HCT116 (cell line): ENCODE results near the gene USP32. TPM values are rescaled to one million over a fixed set of nuclear protein-coding genes. Genes with fewer than 3 reads are reported as not detected.

Experiments
- ATAC-seq: fragments of 200-7000 bp; cut with Tn5 transposase; 2 replicates; pipeline ENCODE4 v1.9.1; 2020; ENCODE audit warnings: mild to moderate bottlenecking, moderate library complexity
- BruUV-seq: library from RNA; stranded (reverse); fragments of 400-500 nt; replicated peaks from 2 replicates; lab custom pipeline; 2021; lab: Mats Ljungman, UMichigan
- CTCF ChIA-PET: fragments of 300-600 bp; sonication (Branson Sonifier 250); formaldehyde crosslinking; loops from one replicate; lab custom pipeline; 2021; ENCODE audit warnings: antibody characterized with exemption; lab: Charles Lee
- POLR2A ChIA-PET: fragments of 300-600, 350-600 bp; sonication (Branson Sonifier 250); formaldehyde crosslinking; loops from one replicate; lab custom pipeline; 2021; ENCODE audit warnings: antibody characterized with exemption; lab: Charles Lee
- RAD21 ChIA-PET, 2 experiments: fragments of 300-600 bp; sonication (Branson Sonifier 250); formaldehyde crosslinking; loops; one replicate each; lab custom pipeline; 2023; ENCODE audit warnings: low total read pairs in 2 of 2; ENCODE audit not compliant: uncharacterized antibody in 2 of 2, unreplicated experiment in 2 of 2, low non-redundant PET in 1 of 2; lab: Charles Lee
- DNase-seq: peaks from one replicate; pipeline ENCODE4 v3.0.0-alpha.2; 2010; ENCODE audit warnings: low read depth, low spot score
- H2AFZ ChIP-seq: fragments of 200-600 bp; shearing (Covaris generic), sonication (generic); 2 replicates; pipeline ENCODE4 v1.6.1; 2017; ENCODE audit warnings: low read depth, mixed run types, mixed read lengths, antibody characterized with exemption, low read length; ENCODE audit not compliant: poor library complexity, severe bottlenecking
- H3K27ac ChIP-seq: 2 replicates; pipeline ENCODE4 v1.5.1; 2012; ENCODE audit warnings: low read depth, low read length
- H3K27me3 ChIP-seq: fragments of 200-600 bp; sonication (generic); 2 replicates; pipeline ENCODE4 v1.6.1; 2016; ENCODE audit warnings: mixed run types, low read length, mixed read lengths; ENCODE audit not compliant: insufficient read depth
- H3K36me3 ChIP-seq, 2 experiments: fragments of 200-500 bp in 1 of 2; fragments of 200-600 bp in 1 of 2; sonication (Bioruptor generic) in 1 of 2; sonication (generic) in 1 of 2; 2 replicates each; pipeline versions ENCODE4 v1.5.1 to v1.6.1; 2014 to 2016; ENCODE audit warnings: low read length in 2 of 2, inconsistent platforms in 1 of 2, mixed read lengths in 1 of 2, mixed run types in 1 of 2; ENCODE audit not compliant: insufficient read depth in 2 of 2, control insufficient read depth in 1 of 2
- H3K4me1 ChIP-seq, 2 experiments: fragments of 200-600 bp in 1 of 2; sonication (generic) in 1 of 2; 2 replicates each; pipeline versions ENCODE4 v1.5.1 to v1.6.1; 2012 to 2017; ENCODE audit warnings: low read length in 2 of 2, inconsistent platforms in 1 of 2, mild to moderate bottlenecking in 1 of 2, mixed read lengths in 1 of 2, mixed run types in 1 of 2, moderate library complexity in 1 of 2; ENCODE audit not compliant: insufficient read depth in 2 of 2, control insufficient read depth in 1 of 2
- H3K4me2 ChIP-seq: fragments of 200-600 bp; sonication (generic); 2 replicates; pipeline ENCODE4 v1.6.1; 2017; ENCODE audit warnings: mixed run types, low read length, mixed read lengths
- H3K4me3 ChIP-seq, 2 experiments: fragments of 200-600 bp in 1 of 2; sonication (generic) in 1 of 2; replicated peaks in 1 of 2; 2 replicates each; pipeline ENCODE4 v1.5.1; 2011 to 2016; ENCODE audit warnings: low read length in 2 of 2, control low read depth in 1 of 2, low read depth in 1 of 2, mild to moderate bottlenecking in 1 of 2, mixed read lengths in 1 of 2, mixed run types in 1 of 2
- H3K79me2 ChIP-seq: fragments of 200-600 bp; sonication (generic); 2 replicates; pipeline ENCODE4 v1.6.1; 2017; ENCODE audit warnings: mild to moderate bottlenecking, mixed run types, low read length, moderate library complexity, mixed read lengths; ENCODE audit not compliant: insufficient read depth
- H3K9ac ChIP-seq: fragments of 200-600 bp; sonication (generic); 2 replicates; pipeline ENCODE4 v1.6.1; 2016; ENCODE audit warnings: low read length, mixed read lengths
- H3K9me2 ChIP-seq: fragments of 200-600 bp; sonication (generic), shearing (Covaris generic); 2 replicates; pipeline ENCODE4 v1.6.1; 2017; ENCODE audit warnings: mixed run types, mild to moderate bottlenecking, moderate library complexity; ENCODE audit not compliant: insufficient read depth
- H3K9me3 ChIP-seq, 2 experiments: fragments of 200-500 bp in 1 of 2; fragments of 200-600 bp in 1 of 2; sonication (Bioruptor generic) in 1 of 2; sonication (generic) in 1 of 2; 2 replicates each; pipeline ENCODE4 v1.6.1; 2014 to 2017; ENCODE audit warnings: low read length in 2 of 2, mixed read lengths in 2 of 2, inconsistent platforms in 1 of 2, low read depth in 1 of 2, mild to moderate bottlenecking in 1 of 2, mixed run types in 1 of 2, moderate library complexity in 1 of 2; ENCODE audit not compliant: control insufficient read depth in 1 of 2, insufficient read depth in 1 of 2
- H4K20me1 ChIP-seq: fragments of 200-600 bp; sonication (generic), shearing (Covaris generic); 2 replicates; pipeline ENCODE4 v1.6.1; 2017; ENCODE audit warnings: mixed run types, mild to moderate bottlenecking, moderate library complexity; ENCODE audit not compliant: insufficient read depth
- EZH2 ChIP-seq: fragments of 200-600 bp; sonication (generic); IDR thresholded peaks from 2 replicates; pipeline ENCODE4 v1.6.1; 2017; ENCODE audit warnings: antibody characterized with exemption, mixed run types
- EZH2phosphoT487 ChIP-seq: fragments of 200-600 bp; IDR thresholded peaks from 2 replicates; pipeline ENCODE4 v1.6.1; 2018; ENCODE audit warnings: antibody characterized with exemption, borderline replicate concordance
- JUND ChIP-seq: IDR thresholded peaks from 2 replicates; pipeline ENCODE4 v1.6.1; 2012
- MAX ChIP-seq: IDR thresholded peaks from 2 replicates; pipeline ENCODE4 v1.6.1; 2012
- POLR2AphosphoS5 ChIP-seq: IDR thresholded peaks from 2 replicates; pipeline ENCODE4 v1.6.1; 2011; ENCODE audit warnings: mild to moderate bottlenecking, low read depth, low read length, moderate library complexity
- RAD21 ChIP-seq: IDR thresholded peaks from 2 replicates; pipeline ENCODE4 v1.6.1; 2012; ENCODE audit warnings: low read depth, mild to moderate bottlenecking
- TCF7L2 ChIP-seq: IDR thresholded peaks from 2 replicates; pipeline ENCODE4 v1.7.0; 2011; ENCODE audit warnings: borderline replicate concordance, inconsistent platforms; ENCODE audit not compliant: insufficient read depth, insufficient read length; ENCODE audit errors: extremely low read depth
- YY1 ChIP-seq: IDR thresholded peaks from 2 replicates; pipeline ENCODE4 v1.6.1; 2011; ENCODE audit warnings: low read length, low read depth, moderate library complexity, mild to moderate bottlenecking; ENCODE audit not compliant: insufficient replicate concordance; ENCODE audit errors: extremely low read depth
- ZBTB33 ChIP-seq: IDR thresholded peaks from 2 replicates; pipeline ENCODE4 v1.6.1; 2011; ENCODE audit warnings: mild to moderate bottlenecking, low read length, moderate library complexity; ENCODE audit not compliant: insufficient replicate concordance; ENCODE audit errors: extremely low read depth
- intact Hi-C: fragments of 100-400 bp; cut with micrococcal nuclease; formaldehyde crosslinking; loops from 2 replicates; pipeline ENCODE4 v1.10.0; 2022
- total RNA-seq: library from RNA; stranded (reverse); gene quantifications from one replicate; pipeline ENCODE4 v1.2.1, GENCODE V29; 2021; ENCODE audit not compliant: unreplicated experiment
- TF ChIP-seq, protein P1 (sequence below): IDR thresholded peaks from 2 replicates; pipeline ENCODE4 v1.6.1; 2012

Gene USP32
- total RNA-seq, 1 experiment from 2014 or later: 67.0 TPM

DNA sequence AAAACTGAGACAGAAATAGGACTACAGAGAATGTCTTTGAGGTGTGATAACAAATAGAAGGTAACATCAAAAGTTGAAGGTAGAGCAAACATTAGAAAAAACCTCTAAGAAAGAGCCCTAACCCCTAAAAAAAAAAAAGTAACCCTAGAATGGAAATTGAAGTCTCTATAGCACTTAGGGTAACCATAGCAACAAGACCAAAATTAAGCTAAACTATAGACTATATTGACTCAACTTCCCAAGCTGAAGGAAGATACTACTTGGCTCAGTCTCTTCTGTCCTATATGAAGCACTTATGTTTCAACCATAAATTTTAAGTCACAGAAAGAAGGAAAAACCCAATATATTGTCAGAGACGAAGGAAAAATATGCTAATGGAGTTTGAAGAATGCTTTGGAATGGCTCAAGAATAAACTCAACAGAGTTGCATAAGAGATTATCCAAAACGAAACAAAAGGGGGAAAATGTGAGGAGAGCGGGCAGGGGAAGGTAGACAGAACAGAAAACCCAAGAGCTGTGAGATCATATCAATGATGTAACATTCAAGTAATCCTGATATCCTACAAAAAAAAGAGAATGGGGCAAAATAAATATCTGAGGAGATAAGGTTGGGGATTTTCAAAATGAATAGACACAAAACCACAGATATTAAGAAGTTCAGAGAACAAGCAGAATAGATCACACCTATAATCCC lies 88.4 kb downstream of the USP32 start:
- no peaks in the 10 kb centered on the region for H3K9me3 ChIP-seq
- H3K27me3 ChIP-seq: no peaks in the 10 kb centered on the region
- TF ChIP-seq JUND (no peak), EZH2phosphoT487 (no peak), MAX (no peak), ZBTB33 (no peak), RAD21 (no peak), EZH2 (no peak), YY1 (no peak), TCF7L2 (no peak), POLR2AphosphoS5 (no peak)
- TF ChIP-seq, protein P1, sequence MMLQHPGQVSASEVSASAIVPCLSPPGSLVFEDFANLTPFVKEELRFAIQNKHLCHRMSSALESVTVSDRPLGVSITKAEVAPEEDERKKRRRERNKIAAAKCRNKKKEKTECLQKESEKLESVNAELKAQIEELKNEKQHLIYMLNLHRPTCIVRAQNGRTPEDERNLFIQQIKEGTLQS: no peak
- H2AFZ ChIP-seq: no peak overlapping the region
- no peak for ATAC-seq
- POLR2A ChIA-PET: no interaction called here
- H3K4me3 ChIP-seq: no peak overlapping the region
- CTCF ChIA-PET: no interaction called here
- DNase-seq: no peak
- H3K27ac ChIP-seq: no peak overlapping the region
- BruUV-seq: no TSS peak
- no peaks in the 10 kb centered on the region for H3K4me1 ChIP-seq
- no peak overlapping the region for H3K4me2 ChIP-seq
- peaks cover 20% of the 10 kb centered on the region for H3K79me2 ChIP-seq
- intact Hi-C loops: no loop called here
- RAD21 ChIA-PET: no interaction called here
- H3K9me2 ChIP-seq: no peaks in the 10 kb centered on the region
- no peaks in the 10 kb centered on the region for H4K20me1 ChIP-seq
- H3K9ac ChIP-seq: no peak overlapping the region
- no peaks in the 10 kb centered on the region for H3K36me3 ChIP-seq
